ENCODE measurements around the gene XYLT1. TPM values are rescaled to one million over a fixed set of nuclear protein-coding genes. Genes with fewer than 3 reads are reported as not detected.

XYLT1 gene
- total and polyA plus RNA-seq, 9 of the 15 experiments (the other 6 are each of a cell fraction or from before 2014, with no cell fraction given), result 0.03 to 0.09 (median 0.08) TPM; not detected in 6

DNA sequence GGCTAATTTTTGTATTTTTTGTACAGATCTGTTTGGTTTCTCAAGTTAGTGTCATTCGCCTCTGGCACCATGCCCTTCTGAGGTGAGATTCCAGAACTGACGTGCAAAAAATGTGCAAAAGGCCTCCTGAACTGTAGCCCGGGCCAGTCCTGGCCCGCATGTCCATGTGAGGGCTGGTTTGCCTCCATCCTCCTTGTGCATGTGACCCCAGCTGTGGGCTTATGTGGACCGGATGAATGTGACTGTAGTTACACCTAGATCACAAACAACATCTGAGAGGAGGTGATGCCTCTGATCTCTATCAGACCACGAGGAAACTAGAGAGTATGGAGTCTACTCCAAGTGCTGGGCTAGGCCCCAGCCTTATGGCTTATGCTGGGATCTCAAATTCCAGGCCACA lies 241.6 kb downstream of the XYLT1 start:
- ChIA-PET CTCF (ENCODE audit: low intra/inter-chr PET ratio) (no interaction called here), POLR2A (no interaction called here)
- FAIRE-seq, result no peak
- BruUV-seq (replicated peaks), result no TSS peak
- H3K79me2 ChIP-seq (ENCODE audit: control insufficient read depth, insufficient read depth, low read length), result no peaks in the 10 kb centered on the region
- H3K27me3 ChIP-seq (ENCODE audit: control insufficient read depth in 2 of 2, insufficient read depth in 2 of 2, low read length in 2 of 2), result peaks cover 2 to 30% of the 10 kb centered on the region in 2 experiments; a peak in 4 of 5 replicates
- no peaks in the 10 kb centered on the region for H3K9me3 ChIP-seq (replicated peaks; ENCODE audit: control insufficient read depth, insufficient read depth, low read depth, low read length)
- no peak for ATAC-seq
- WGBS (ENCODE audit: insufficient coverage, low coverage, missing lambda C conversion rate), result 2% methylated on average over 6 of the region's 6 CpGs
- intact Hi-C loops (cut with micrococcal nuclease), result no loop called here
- H4K20me1 ChIP-seq (replicated peaks; ENCODE audit: control insufficient read depth, insufficient read depth, low read length), result no peaks in the 10 kb centered on the region
- in situ Hi-C loops (cut with MboI), result no loop called here
- TF ChIP-seq ZNF830 (CRISPR knock-in tag; IDR thresholded peaks at IDR 0.05), result no peak
- TF ChIP-seq, protein P1, sequence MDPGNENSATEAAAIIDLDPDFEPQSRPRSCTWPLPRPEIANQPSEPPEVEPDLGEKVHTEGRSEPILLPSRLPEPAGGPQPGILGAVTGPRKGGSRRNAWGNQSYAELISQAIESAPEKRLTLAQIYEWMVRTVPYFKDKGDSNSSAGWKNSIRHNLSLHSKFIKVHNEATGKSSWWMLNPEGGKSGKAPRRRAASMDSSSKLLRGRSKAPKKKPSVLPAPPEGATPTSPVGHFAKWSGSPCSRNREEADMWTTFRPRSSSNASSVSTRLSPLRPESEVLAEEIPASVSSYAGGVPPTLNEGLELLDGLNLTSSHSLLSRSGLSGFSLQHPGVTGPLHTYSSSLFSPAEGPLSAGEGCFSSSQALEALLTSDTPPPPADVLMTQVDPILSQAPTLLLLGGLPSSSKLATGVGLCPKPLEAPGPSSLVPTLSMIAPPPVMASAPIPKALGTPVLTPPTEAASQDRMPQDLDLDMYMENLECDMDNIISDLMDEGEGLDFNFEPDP (CRISPR knock-in tag; IDR thresholded peaks at IDR 0.05), result no peak
- no peak for TF ChIP-seq E2F1 (CRISPR knock-in tag; IDR thresholded peaks at IDR 0.05)
- no peak for TF ChIP-seq RAD21 (CRISPR knock-in tag; conservative IDR thresholded peaks at IDR 0.05 in 1 of 2, IDR thresholded peaks at IDR 0.05 in 1 of 2)
- H3K27ac ChIP-seq (ENCODE audit: extremely low read depth, low read depth, low read length), result no peak overlapping the region
- no peak overlapping the region for H3K4me2 ChIP-seq (ENCODE audit: insufficient read depth, low read length)
- no peaks in the 10 kb centered on the region for H3K9me1 ChIP-seq (ENCODE audit: control insufficient read depth, insufficient read depth, low read length)
- no peak overlapping the region for H3K9ac ChIP-seq (ENCODE audit: insufficient read depth in 1 of 2, low read depth in 2 of 2, low read length in 2 of 2)
- H3K4me3 ChIP-seq, result no peak overlapping the region
- DNase-seq (ENCODE audit: extremely low read depth in 1 of 4, low spot score in 3 of 4), result no peak
- H2AFZ ChIP-seq (ENCODE audit: low read depth, low read length), result no peak overlapping the region
- H3K36me3 ChIP-seq (ENCODE audit: control insufficient read depth, insufficient read depth, low read length), result no peaks in the 10 kb centered on the region
- H3K4me1 ChIP-seq (replicated peaks in 1 of 2; ENCODE audit: control insufficient read depth in 2 of 2, insufficient read depth in 2 of 2, low read length in 2 of 2), result no peaks in the 10 kb centered on the region

All from K562 (cell line).